Fibroblast of pulmonary artery (primary cell): ENCODE results near the gene CDC42EP3.
A peak's percentile ranks its signal among the peaks of the same experiment; 100 is the strongest.

Source experiments
- DNase-seq: peaks from one replicate; pipeline ENCODE4 v3.0.0-alpha.2; 2010; ENCODE audit warnings: low read depth
- H3K4me3 ChIP-seq: replicated peaks from 2 replicates; pipeline ENCODE4 v1.5.1; 2011; ENCODE audit warnings: low read depth, mild to moderate bottlenecking, control low read depth, low read length, moderate library complexity
- CTCF ChIP-seq: IDR thresholded peaks from 2 replicates; pipeline ENCODE4 v1.5.1; 2011; ENCODE audit warnings: mild to moderate bottlenecking, control low read depth, low read length, inconsistent platforms; ENCODE audit errors: missing control alignments

CDC42EP3 gene

GRCh38 chr2:37637985-37638384 lies 33.5 kb downstream of the CDC42EP3 start:
- no peak for DNase-seq
- H3K4me3 ChIP-seq, result no peak overlapping the region
- no peak for TF ChIP-seq CTCF

DNA sequence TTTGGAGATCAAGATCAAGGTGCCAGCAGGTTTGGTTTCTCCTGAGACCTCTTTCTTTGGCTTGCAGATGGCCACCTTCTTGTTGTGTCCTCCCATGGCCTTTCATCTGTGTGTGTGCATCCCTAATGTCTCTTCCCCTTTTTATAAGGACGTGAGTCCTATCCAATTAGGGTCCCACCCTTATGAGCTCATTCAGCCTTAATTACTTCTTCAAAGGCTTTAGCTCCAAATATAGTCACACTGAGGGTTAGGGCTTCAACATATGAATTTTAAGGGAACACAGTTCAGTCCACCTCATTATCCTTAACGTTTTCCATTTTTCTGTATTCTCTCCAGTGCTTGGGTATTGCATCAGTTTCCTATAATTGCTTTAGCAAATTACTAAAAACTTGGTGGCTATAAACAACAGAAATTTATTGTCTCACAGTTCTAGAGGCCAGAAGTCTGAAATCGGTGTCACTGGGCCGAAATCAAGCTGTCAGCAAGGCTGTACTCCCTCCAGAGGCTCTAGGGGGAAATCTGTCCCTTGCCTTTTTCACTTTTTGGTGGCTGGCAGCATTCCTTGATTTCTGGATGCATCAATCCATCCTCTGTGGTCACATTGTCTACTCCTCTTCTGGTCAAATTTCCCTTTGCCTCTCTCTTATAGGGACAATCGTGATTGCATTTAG lies 34.1 kb downstream of the CDC42EP3 start:
- TF ChIP-seq CTCF, result no peak
- DNase-seq, result no peak
- H3K4me3 ChIP-seq, result no peak overlapping the region

- H3K4me3 ChIP-seq, result no peak overlapping the region
- no peak for TF ChIP-seq CTCF
- no peak for DNase-seq
These were observed 34.9 kb downstream of the CDC42EP3 start for GRCh38 chr2:37636381-37637066.

GRCh38 chr2:37635504-37636380 lies 35.7 kb downstream of the CDC42EP3 start:
- peak; percentile 84 for DNase-seq
- no peak overlapping the region for H3K4me3 ChIP-seq
- TF ChIP-seq CTCF, result no peak

GRCh38 chr2:37634914-37635503 lies 36.4 kb downstream of the CDC42EP3 start:
- no peak for DNase-seq
- no peak for TF ChIP-seq CTCF
- H3K4me3 ChIP-seq, result no peak overlapping the region

DNA sequence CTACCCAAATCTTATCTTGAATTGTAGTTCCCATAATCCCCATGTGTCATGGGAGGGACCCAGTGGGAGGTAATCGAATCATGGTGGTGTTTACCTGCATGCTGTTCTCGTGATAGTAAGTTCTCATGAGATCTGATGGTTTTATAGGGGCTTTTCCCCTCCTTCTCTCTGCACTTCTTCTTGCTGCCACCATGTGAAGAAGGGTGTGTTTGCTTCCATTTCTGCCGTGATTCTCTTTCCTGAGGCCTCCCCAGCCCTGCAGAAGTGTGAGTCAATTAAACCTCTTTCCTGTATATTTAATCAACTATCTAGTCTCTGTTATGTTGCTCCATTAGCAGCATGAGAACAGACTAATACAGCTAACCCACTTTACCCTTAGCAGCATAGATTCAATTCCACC lies 37.6 kb downstream of the CDC42EP3 start:
- no peak for TF ChIP-seq CTCF
- H3K4me3 ChIP-seq, result no peak overlapping the region

More for the DNA sequence above, 37.6 kb downstream of the CDC42EP3 start:
- no peak for DNase-seq
